ENCODE results near the gene GNA12. TPM values are rescaled to one million over a fixed set of nuclear protein-coding genes. Genes with fewer than 3 reads are reported as not detected.

GNA12 gene
- total RNA-seq, 4 donors from 2014 or later = 17.9 to 33.3 (median 21.7) TPM

DNA sequence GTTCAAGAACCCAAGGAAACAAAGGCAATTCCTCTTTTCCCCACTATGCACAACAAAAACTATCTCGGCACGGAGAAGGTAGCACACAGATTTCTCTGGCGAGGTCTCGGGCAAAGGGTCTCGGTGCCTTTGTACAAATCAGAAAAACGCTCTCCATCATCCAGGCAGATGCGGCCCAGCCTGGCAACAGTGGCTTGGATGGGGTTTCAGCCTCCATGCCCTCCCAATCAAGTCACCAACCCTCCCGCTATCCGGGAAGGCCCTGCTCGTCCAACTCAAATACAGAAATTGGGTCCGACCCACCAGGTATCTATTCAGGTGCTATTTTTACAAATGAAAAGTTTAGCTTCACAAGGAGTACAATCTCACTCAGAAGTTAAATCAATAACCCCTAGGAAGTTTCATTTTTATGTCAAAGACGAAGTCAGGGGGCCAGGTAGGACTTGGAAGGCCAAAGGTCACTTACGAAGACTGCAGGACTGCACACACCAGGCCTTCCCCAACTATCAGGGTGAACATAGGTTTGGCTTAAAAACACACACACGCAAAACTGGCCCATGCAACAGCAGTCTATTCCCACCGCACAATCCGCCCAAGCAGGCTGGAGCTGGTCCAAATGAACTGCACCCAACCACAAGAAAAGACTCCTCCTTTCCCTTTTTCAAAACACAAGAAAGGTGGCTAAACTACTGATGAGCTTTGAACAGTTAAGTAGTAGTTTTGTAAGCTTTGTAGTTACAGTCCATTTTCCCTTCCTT lies 43.0 kb downstream of the GNA12 start:
- intact Hi-C loops (cut with DNase I) = no loop called here
- peak; percentile 33 to 52 for DNase-seq
- Histone ChIP-seq H3K36me3 (no peaks in the 10 kb centered on the region), H3K27ac (no peak overlapping the region), H3K4me1 (peaks cover 12 to 30% of the 10 kb centered on the region in 2 donors), H3K4me3 (replicated peaks in 1 of 3) (no peak overlapping the region), H3K9me3 (no peaks in the 10 kb centered on the region), H3K27me3 (no peaks in the 10 kb centered on the region)
- TF ChIP-seq, protein P1, sequence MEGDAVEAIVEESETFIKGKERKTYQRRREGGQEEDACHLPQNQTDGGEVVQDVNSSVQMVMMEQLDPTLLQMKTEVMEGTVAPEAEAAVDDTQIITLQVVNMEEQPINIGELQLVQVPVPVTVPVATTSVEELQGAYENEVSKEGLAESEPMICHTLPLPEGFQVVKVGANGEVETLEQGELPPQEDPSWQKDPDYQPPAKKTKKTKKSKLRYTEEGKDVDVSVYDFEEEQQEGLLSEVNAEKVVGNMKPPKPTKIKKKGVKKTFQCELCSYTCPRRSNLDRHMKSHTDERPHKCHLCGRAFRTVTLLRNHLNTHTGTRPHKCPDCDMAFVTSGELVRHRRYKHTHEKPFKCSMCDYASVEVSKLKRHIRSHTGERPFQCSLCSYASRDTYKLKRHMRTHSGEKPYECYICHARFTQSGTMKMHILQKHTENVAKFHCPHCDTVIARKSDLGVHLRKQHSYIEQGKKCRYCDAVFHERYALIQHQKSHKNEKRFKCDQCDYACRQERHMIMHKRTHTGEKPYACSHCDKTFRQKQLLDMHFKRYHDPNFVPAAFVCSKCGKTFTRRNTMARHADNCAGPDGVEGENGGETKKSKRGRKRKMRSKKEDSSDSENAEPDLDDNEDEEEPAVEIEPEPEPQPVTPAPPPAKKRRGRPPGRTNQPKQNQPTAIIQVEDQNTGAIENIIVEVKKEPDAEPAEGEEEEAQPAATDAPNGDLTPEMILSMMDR (IDR thresholded peaks at IDR 0.05) = no peak
- WGBS, 2 donors = 78 to 79% methylated on average over 16 of the region's 16 CpGs

DNA sequence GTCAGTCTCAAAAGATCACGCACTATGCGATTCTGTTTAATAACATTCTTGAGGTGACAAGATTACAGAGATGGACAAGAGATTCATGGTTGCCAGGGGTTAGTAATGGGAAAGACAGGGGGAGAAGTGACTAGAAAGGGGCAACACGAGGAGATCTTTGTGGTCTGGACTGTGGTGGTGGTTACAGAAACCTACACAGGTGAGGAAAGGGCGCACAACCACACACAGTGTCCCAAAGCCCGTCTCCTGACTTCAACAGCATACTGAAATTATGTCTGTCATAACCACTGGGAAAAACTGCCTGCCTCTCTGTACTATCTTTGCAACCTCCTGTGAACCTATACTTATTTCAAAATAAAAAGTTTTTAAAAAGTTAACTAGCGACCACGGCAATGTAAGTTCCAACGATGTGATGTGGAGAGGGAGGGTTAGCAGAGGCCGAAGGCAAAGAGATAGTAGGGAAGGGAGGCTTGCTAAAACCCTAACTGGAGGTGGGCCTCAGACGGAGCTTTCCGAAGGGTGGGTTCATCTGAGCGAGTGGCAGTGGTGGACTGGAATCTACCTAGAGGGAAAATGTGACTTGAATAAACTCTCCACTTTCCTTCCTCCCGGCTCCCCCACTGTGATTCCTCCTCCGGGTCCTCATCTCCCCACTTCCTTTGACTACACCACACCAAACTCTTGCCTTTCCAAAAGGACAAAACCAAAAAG lies 43.7 kb downstream of the GNA12 start:
- intact Hi-C loops (cut with DNase I) = no loop called here
- 95 to 96% methylated on average over 14 of the region's 14 CpGs for WGBS, 2 donors

DNA sequence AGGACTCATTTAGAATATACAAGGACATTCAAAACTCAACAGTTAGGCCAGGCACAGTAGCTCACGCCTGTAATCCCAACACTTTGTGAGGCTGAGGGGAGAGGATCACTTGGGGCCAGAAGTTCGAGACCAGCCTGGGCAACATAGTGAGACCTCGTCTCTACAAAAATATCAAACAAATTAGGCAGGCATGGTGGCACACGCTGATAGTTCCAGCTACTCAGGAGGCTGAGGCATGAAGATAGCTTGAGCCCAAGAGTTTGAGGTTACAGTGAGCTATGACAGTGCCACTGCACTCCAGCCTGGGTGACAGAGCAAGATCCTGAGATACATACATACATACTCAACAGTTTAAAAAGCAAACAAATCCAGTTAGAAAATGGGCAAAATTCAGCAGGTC lies 44.9 kb downstream of the GNA12 start:
- peaks cover 12 to 30% of the 10 kb centered on the region in 2 donors for H3K4me1 ChIP-seq
- no peaks in the 10 kb centered on the region for H3K27me3 ChIP-seq
- DNase-seq = no peak
- no peaks in the 10 kb centered on the region for H3K9me3 ChIP-seq
- H3K36me3 ChIP-seq = peaks cover 0 to 1% of the 10 kb centered on the region in 2 donors
- no peak overlapping the region for H3K27ac ChIP-seq
- 96 to 98% methylated on average over 4 of the region's 4 CpGs for WGBS, 2 donors
- intact Hi-C loops (cut with DNase I) = no loop called here
- no peak overlapping the region for H3K4me3 ChIP-seq (replicated peaks in 1 of 3)
- TF ChIP-seq, protein P1 (IDR thresholded peaks at IDR 0.05) = no peak
- TF ChIP-seq POLR2A (IDR thresholded peaks at IDR 0.05) = no peak

More for the DNA sequence above, 43.7 kb downstream of the GNA12 start:
- H3K27ac ChIP-seq = no peak overlapping the region
- H3K27me3 ChIP-seq = no peaks in the 10 kb centered on the region
- no peaks in the 10 kb centered on the region for H3K9me3 ChIP-seq
- H3K36me3 ChIP-seq = no peaks in the 10 kb centered on the region
- TF ChIP-seq, protein P1 (IDR thresholded peaks at IDR 0.05) = no peak
- TF ChIP-seq POLR2A (IDR thresholded peaks at IDR 0.05) = no peak
- H3K4me3 ChIP-seq (replicated peaks in 1 of 3) = no peak overlapping the region
- peaks cover 12 to 30% of the 10 kb centered on the region in 2 donors for H3K4me1 ChIP-seq
- no peak for DNase-seq

DNA sequence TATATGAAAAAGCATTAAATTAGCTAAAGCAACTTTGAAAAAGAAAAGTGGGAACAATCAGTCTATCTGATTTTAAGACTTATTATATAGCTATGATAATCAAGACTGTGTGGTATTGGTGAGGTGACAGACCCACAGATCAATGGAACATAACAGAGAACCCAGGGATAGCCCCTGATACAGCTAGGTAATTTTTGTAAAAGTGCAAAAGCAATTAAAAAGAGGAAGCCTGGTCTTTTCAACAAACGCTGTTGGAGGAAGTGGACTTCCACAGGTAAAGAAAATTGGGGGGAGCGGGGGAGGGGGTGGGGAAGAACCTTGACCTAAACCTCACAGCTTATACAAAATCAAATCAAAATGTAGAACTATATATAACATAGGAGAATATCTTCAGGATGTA lies 45.4 kb downstream of the GNA12 start:
- Histone ChIP-seq H3K27ac (no peak overlapping the region), H3K36me3 (peaks cover 0 to 3% of the 10 kb centered on the region in 2 donors), H3K27me3 (no peaks in the 10 kb centered on the region), H3K9me3 (no peaks in the 10 kb centered on the region), H3K4me3 (replicated peaks in 1 of 3) (no peak overlapping the region), H3K4me1 (peaks cover 12 to 30% of the 10 kb centered on the region in 2 donors)
- TF ChIP-seq POLR2A (IDR thresholded peaks at IDR 0.05) = no peak
- TF ChIP-seq, protein P1 (IDR thresholded peaks at IDR 0.05) = no peak
- intact Hi-C loops (cut with DNase I) = no loop called here
- 84 to 86% methylated on average over 2 of the region's 2 CpGs for WGBS, 2 donors
- no peak for DNase-seq

Data from thyroid gland (tissue), 4 donors.